Pancreas (tissue), 10 donors: ENCODE data around the gene LRRC4B. TPM values are rescaled to one million over a fixed set of nuclear protein-coding genes. Genes with fewer than 3 reads are reported as not detected.

Experiments used
- ATAC-seq, 4 donors: fragments of 200-7000 bp; cut with Tn5 transposase; one replicate each; pipeline versions ENCODE4 v1.8.0 to v1.9.1; 2020; ENCODE audit warnings: mild to moderate bottlenecking in 4 of 4, moderate library complexity in 4 of 4
- DNase-seq, 6 donors: peaks; one replicate each; pipeline ENCODE4 v3.0.0-alpha.2; 2020
- FAIRE-seq: peaks from 2 replicates; lab custom pipeline; 2012; peaks lifted over from hg19 to GRCh38; lab: Jason Lieb, UNC
- H3K27ac ChIP-seq, 4 donors: fragments of 200-600 bp; sonication (generic); 1 replicate in 3 of 4; 2 replicates in 1 of 4; pipeline versions ENCODE4 v1.5.0 to v1.8.0; 2020
- H3K27me3 ChIP-seq, 4 donors: fragments of 200-600 bp; one replicate each; pipeline ENCODE4 v1.8.0; 2021
- H3K36me3 ChIP-seq, 3 donors: fragments of 200-600 bp; sonication (generic) in 1 of 3; one replicate each; pipeline versions ENCODE4 v1.5.0 to v1.8.0; 2020 to 2021
- H3K4me1 ChIP-seq, 3 donors: fragments of 200-600 bp; one replicate each; pipeline ENCODE4 v1.8.0; 2021
- H3K4me3 ChIP-seq, 4 donors: fragments of 200-600 bp; sonication (generic) in 2 of 4; one replicate each; pipeline versions ENCODE4 v1.5.0 to v1.8.0; 2020 to 2021
- H3K9me3 ChIP-seq, 4 donors: fragments of 200-600 bp; one replicate each; pipeline ENCODE4 v1.8.0; 2021
- WGBS, 2 donors: extraction: QIAGEN DNeasy Blood & Tissue Kit; methylation state at CpG; one replicate each; pipeline ENCODE4 v1.1.7; 2013; 5-methylcytosine and 5-hydroxymethylcytosine counted together
- intact Hi-C, 3 donors: fragments of 100-400 bp; cut with DNase I; formaldehyde crosslinking; loops; one replicate each; pipeline versions ENCODE4 v1.11.1 to v1.14.2; 2022
- polyA plus RNA-seq, 2 donors: library from polyadenylated mRNA; stranded (reverse); fragments of 200-250 nt; gene quantifications; one replicate each; pipeline ENCODE4 v1.2.3, GENCODE V29; 2013
- total RNA-seq, 6 donors: library from RNA; stranded (reverse); fragmentation: NEBNext Ultra II Directional in 4 of 6; extraction: Animal tissue kit (Norgen Biotek cat#: 25700) in 4 of 6; gene quantifications; one replicate each; pipeline versions ENCODE4 v1.2.1 to v1.2.4, GENCODE V29; 2021 to 2023
- TF ChIP-seq, protein P1 (sequence below), 4 donors: fragments of 200-600 bp; sonication (generic) in 3 of 4; IDR thresholded peaks; one replicate each; pipeline versions ENCODE4 v1.5.0 to v1.8.0; 2021; ENCODE audit warnings: antibody characterized with exemption in 4 of 4
- donor health status: healthy with polysubstance abuse.
- donor health status: DM: no; HTN: no; CAD: no; lungs with moderate emphysema.
- donor health status: DM: no; HTN: no; CAD: no.
- donor health status: control.
- donor health status: control.
- donor health status: Bipolar disorder and iron deficiency.
- donor health status: DM: yes; HTN: yes; CAD: no.
- donor health status: DM: no; HTN: no; CAD: no.
- donor health status: DM: no; HTN: no; CAD: no.
- donor health status: DM: yes; HTN: yes; CAD: no.

Gene LRRC4B
- total and polyA plus RNA-seq, 8 donors: 0.09 to 2.1 (median 0.50) TPM

DNA sequence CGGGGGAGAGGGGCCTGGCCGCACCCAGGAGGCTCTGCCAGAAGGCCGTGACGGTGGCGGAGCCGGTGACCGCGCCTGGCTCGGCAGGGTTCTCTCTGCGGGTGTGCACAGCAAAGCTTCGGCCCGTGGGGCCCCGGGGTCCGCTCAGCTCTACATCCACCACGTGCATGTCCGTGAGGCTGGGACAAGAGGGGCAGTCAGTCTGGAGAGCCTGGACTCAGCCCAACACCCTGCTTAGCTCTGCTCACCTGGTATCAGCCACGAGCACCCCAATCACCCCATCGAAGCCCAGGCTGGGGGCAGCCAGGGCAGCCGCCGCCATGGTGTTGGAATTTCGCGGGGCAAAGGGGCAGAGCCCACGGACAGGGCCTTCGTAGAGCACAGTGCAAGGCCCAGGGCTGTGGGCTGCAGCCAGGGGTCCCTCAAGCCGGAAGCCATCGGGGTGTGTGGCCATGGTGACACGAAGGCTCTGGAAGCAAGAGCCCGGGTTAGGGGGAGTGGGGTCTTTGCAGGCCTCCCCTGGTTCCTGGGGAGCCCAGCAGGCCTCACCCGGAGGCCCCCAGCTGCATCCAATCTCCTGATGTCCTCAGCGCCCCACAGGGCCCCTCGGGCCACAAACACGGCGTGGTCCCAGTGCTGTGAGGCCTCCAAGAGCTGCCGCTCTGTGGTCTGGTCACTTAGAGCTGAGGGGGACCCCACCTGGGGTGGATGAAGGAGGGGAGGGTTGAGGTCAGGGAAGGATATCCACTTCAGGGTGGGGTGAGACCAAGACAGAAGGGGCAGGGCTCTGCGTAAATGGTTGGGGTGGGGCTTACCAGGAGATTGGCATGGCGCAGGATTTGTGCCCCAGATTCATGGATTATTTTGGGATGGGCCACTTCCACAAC is 55.9 kb downstream of the LRRC4B start:
- WGBS, 2 donors: 83 to 90% methylated on average over 29 to 36 of the region's 36 CpGs
- Histone ChIP-seq H3K4me3 (no peak overlapping the region), H3K27me3 (no peaks in the 10 kb centered on the region), H3K27ac (no peak overlapping the region), H3K9me3 (no peaks in the 10 kb centered on the region), H3K36me3 (no peaks in the 10 kb centered on the region), H3K4me1 (no peaks in the 10 kb centered on the region)
- ATAC-seq: no peak
- intact Hi-C loops: no loop called here
- TF ChIP-seq, protein P1, sequence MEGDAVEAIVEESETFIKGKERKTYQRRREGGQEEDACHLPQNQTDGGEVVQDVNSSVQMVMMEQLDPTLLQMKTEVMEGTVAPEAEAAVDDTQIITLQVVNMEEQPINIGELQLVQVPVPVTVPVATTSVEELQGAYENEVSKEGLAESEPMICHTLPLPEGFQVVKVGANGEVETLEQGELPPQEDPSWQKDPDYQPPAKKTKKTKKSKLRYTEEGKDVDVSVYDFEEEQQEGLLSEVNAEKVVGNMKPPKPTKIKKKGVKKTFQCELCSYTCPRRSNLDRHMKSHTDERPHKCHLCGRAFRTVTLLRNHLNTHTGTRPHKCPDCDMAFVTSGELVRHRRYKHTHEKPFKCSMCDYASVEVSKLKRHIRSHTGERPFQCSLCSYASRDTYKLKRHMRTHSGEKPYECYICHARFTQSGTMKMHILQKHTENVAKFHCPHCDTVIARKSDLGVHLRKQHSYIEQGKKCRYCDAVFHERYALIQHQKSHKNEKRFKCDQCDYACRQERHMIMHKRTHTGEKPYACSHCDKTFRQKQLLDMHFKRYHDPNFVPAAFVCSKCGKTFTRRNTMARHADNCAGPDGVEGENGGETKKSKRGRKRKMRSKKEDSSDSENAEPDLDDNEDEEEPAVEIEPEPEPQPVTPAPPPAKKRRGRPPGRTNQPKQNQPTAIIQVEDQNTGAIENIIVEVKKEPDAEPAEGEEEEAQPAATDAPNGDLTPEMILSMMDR (IDR thresholded peaks at IDR 0.05): no peak
- no peak for FAIRE-seq
- DNase-seq: peak in 4 of 6 donors; percentile 48 to 84 (median 64)

- ATAC-seq (peak; percentile 90 to 95 (median 93)), FAIRE-seq (peak; percentile 97)
- H3K27me3 ChIP-seq: no peaks in the 10 kb centered on the region
Observed at GRCh38 chr19:50511069-50511822, 57.0 kb downstream of the LRRC4B start, which contains the start of gene JOSD2. TSS of gene JOSD2 (minus strand) at chr19:50511191. CDS start at chr19:50510431, 760 bp downstream.

GRCh38 chr19:50510700-50511068 is 57.6 kb downstream of the LRRC4B start:
- no peak for ATAC-seq
- no peaks in the 10 kb centered on the region for H3K36me3 ChIP-seq
- peak overlapping the region; percentile 38 to 73 (median 52) for H3K4me3 ChIP-seq
- DNase-seq: no peak
- intact Hi-C loops: no loop called here
- TF ChIP-seq, protein P1 (IDR thresholded peaks at IDR 0.05): no peak
- H3K9me3 ChIP-seq: no peaks in the 10 kb centered on the region
- H3K27ac ChIP-seq: peak overlapping the region in 2 of 4 donors; percentile 35 to 54
- WGBS, 2 donors: 4 to 7% methylated on average over 10 of the region's 10 CpGs
- no peaks in the 10 kb centered on the region for H3K4me1 ChIP-seq
- H3K27me3 ChIP-seq: no peaks in the 10 kb centered on the region
- FAIRE-seq: no peak

More at GRCh38 chr19:50511069-50511822, 57.0 kb downstream of the LRRC4B start, which contains the start of gene JOSD2:
- peak within 1 kb of the TSS; percentile 38 to 73 (median 52) for H3K4me3 ChIP-seq
- peak within 1 kb of the TSS in 2 of 4 donors; percentile 35 to 54 for H3K27ac ChIP-seq
- H3K36me3 ChIP-seq: no peaks in the 10 kb centered on the region
- no peaks in the 10 kb centered on the region for H3K4me1 ChIP-seq
- TF ChIP-seq, protein P1 (IDR thresholded peaks at IDR 0.05): no peak
- H3K9me3 ChIP-seq: no peaks in the 10 kb centered on the region
- WGBS, 2 donors: 2% methylated on average over 64 to 69 of the region's 69 CpGs
- peak; percentile 95 to 99 (median 97) for DNase-seq
- intact Hi-C loops: no loop called here

- no peaks in the 10 kb centered on the region for H3K27me3 ChIP-seq
- FAIRE-seq (no peak), DNase-seq (peak in 3 of 6 donors; percentile 43 to 78 (median 62)), ATAC-seq (no peak)
- no peaks in the 10 kb centered on the region for H3K36me3 ChIP-seq
- peak overlapping the region; percentile 38 to 73 (median 52) for H3K4me3 ChIP-seq
- TF ChIP-seq, protein P1 (IDR thresholded peaks at IDR 0.05): no peak
- WGBS, 2 donors: 52 to 57% methylated on average over 26 of the region's 26 CpGs
- H3K27ac ChIP-seq: peak overlapping the region in 1 of 4 donors; percentile 54
- no peaks in the 10 kb centered on the region for H3K9me3 ChIP-seq
- intact Hi-C loops: no loop called here
- H3K4me1 ChIP-seq: no peaks in the 10 kb centered on the region
Observed at GRCh38 chr19:50510121-50510670, 58.0 kb downstream of the LRRC4B start.
